ENCODE results near the gene PARP3.

Gene PARP3

DNA sequence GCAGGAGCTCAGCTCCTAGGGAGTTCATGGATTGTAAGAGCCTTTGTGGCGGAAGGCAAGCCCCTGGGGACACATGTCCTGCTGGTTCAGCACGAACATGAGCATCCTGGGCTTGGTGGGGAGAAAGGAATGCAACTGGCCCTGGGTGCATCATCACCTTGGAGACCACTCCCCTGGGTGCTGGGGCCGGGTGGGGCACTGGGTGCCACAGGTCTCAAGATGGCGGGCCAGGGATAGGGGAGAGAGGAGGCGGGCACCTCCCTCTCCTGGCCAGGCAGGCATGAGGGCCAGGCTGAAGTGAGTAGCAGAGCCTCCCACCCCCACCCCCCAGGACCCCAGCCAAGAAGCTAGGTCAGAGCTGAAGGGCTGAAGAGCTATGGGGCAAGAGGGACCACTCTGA lies 24.3 kb downstream of the PARP3 start:
- no peaks in the 10 kb centered on the region for H3K9me3 Mint-ChIP-seq
- H3K27ac Mint-ChIP-seq, result peak overlapping the region; percentile 80
- DNase-seq (ENCODE audit: low spot score in 2 of 2) (no peak), ATAC-seq (no peak)
- peaks cover 6% of the 10 kb centered on the region for H3K36me3 Mint-ChIP-seq
- peak overlapping the region; percentile 77 for H3K4me3 Mint-ChIP-seq
- H3K4me1 Mint-ChIP-seq, result peaks cover 41% of the 10 kb centered on the region

- no peaks in the 10 kb centered on the region for H3K9me3 Mint-ChIP-seq
- peak overlapping the region; percentile 80 for H3K27ac Mint-ChIP-seq
- peak; percentile 75 for ATAC-seq
- H3K4me1 Mint-ChIP-seq, result peaks cover 41% of the 10 kb centered on the region
- peak in 1 of 2 donors; percentile 63 for DNase-seq (ENCODE audit: low spot score in 2 of 2)
- H3K36me3 Mint-ChIP-seq, result peaks cover 6% of the 10 kb centered on the region
- H3K4me3 Mint-ChIP-seq, result peak overlapping the region; percentile 77
These were observed 24.8 kb downstream of the PARP3 start for GRCh38 chr3:51966922-51967383.

DNA sequence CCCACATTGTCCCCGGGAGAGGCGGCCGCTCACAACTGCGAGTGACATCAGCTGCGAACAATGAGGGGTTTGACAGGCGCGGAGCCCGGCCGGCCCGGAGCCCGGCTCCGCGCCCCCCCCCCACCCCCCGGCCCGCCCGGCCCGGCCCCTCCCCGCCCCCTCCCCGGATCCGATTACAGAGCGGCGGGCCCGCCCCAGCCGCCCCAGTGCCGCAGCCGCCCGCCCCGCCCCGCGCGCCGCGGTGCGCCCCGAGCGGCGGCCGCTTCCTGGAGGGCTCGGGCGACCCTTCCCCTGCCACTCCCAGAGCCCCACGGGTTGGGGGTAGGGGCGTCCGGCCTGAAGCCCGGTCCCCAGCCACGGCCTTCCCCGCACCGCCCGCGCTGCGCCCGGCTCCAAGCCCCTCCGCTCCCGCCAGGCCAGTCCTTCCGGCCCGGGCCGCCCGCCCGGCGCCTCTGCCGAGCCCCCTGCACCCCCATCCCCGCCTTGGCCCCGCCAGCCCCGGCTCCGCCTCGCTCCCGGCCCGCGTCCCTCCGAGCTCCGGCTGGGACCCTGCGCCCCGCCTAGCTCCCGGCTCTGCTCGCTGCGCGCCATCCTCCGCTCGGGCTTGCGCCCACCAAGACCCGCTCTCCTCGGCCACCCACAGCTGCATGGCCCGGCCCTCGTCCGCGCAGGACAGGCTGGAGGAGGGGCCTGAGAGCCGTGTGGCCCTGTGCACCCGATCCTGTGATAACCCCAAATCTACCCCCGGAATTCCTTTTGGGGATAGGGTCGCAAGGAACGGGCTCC lies 25.4 kb downstream of the PARP3 start, which contains the start of gene PCBP4:
Gene PCBP4, minus strand, starts transcription at position 71 of the 786 bp plus-strand sequence. CDS start 6,214 bp downstream, outside the sequence.
- DNase-seq (ENCODE audit: low spot score in 2 of 2), result peak in 1 of 2 donors; percentile 70
- peak within 1 kb of the TSS; percentile 80 for H3K27ac Mint-ChIP-seq

DNA sequence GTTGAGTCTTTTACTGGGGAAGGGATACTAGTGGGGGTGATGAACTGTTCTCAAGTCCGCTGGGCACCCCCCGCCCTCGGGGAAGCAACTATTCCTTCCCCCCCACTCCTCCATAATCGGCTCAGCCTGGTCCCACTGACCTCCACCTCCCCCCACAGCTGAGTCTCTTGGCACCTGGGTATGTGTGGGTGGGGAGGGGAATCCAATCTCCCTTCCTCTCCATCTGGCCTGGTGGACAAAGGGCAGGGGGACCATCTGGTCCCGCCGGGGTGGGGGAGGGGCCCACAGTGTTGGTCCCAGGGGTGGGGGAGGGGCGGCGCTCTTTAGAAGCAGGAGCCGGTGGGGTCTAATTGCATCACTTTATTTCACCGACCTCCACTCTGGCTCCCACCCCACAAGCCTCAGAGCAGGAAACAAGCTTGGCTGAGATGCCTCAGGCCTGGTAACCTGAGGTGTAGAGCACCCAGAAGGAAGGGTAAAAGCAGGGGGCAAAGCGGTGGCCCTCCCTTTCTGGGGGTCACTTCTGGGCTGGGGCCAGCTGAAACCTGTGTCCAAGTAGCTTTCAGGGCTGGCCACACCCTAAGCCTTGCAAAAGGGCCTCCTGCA lies 26.1 kb downstream of the PARP3 start:
- Mint-ChIP-seq H3K27ac (peak overlapping the region; percentile 60), H3K4me1 (peaks cover 41% of the 10 kb centered on the region), H3K4me3 (peak overlapping the region; percentile 77), H3K36me3 (peaks cover 6% of the 10 kb centered on the region), H3K9me3 (no peaks in the 10 kb centered on the region)
- ATAC-seq (no peak), DNase-seq (ENCODE audit: low spot score in 2 of 2) (no peak)

More for the DNA sequence above, 25.4 kb downstream of the PARP3 start, which contains the start of gene PCBP4:
- peaks cover 41% of the 10 kb centered on the region for H3K4me1 Mint-ChIP-seq
- ATAC-seq, result peak; percentile 66
- peaks cover 6% of the 10 kb centered on the region for H3K36me3 Mint-ChIP-seq
- H3K4me3 Mint-ChIP-seq, result peak within 1 kb of the TSS; percentile 77
- H3K9me3 Mint-ChIP-seq, result no peaks in the 10 kb centered on the region

- peaks cover 48% of the 10 kb centered on the region for H3K4me1 Mint-ChIP-seq
- peak overlapping the region; percentile 77 for H3K4me3 Mint-ChIP-seq
- no peak overlapping the region for H3K27ac Mint-ChIP-seq
- H3K36me3 Mint-ChIP-seq, result peaks cover 14% of the 10 kb centered on the region
- DNase-seq (ENCODE audit: low spot score in 2 of 2) (no peak), ATAC-seq (no peak)
- H3K9me3 Mint-ChIP-seq, result no peaks in the 10 kb centered on the region
These were observed 26.9 kb downstream of the PARP3 start for GRCh38 chr3:51968883-51969678.

GRCh38 chr3:51969841-51970240 lies 27.7 kb downstream of the PARP3 start:
- Mint-ChIP-seq H3K4me1 (peaks cover 52% of the 10 kb centered on the region), H3K4me3 (no peak overlapping the region), H3K9me3 (no peaks in the 10 kb centered on the region), H3K27ac (peak overlapping the region; percentile 73), H3K36me3 (peaks cover 14% of the 10 kb centered on the region)
- ATAC-seq (no peak), DNase-seq (ENCODE audit: low spot score in 2 of 2) (no peak)

GRCh38 chr3:51970606-51971300 lies 28.6 kb downstream of the PARP3 start:
- DNase-seq (ENCODE audit: low spot score in 2 of 2), result no peak
- H3K9me3 Mint-ChIP-seq, result no peaks in the 10 kb centered on the region
- H3K4me1 Mint-ChIP-seq, result peaks cover 52% of the 10 kb centered on the region
- no peak overlapping the region for H3K4me3 Mint-ChIP-seq
- peak overlapping the region; percentile 73 for H3K27ac Mint-ChIP-seq
- H3K36me3 Mint-ChIP-seq, result peaks cover 20% of the 10 kb centered on the region
- ATAC-seq, result no peak

GRCh38 chr3:51971350-51971749 lies 29.2 kb downstream of the PARP3 start:
- H3K9me3 Mint-ChIP-seq, result no peaks in the 10 kb centered on the region
- ATAC-seq (no peak), DNase-seq (ENCODE audit: low spot score in 2 of 2) (no peak)
- H3K4me3 Mint-ChIP-seq, result no peak overlapping the region
- H3K4me1 Mint-ChIP-seq, result peaks cover 50% of the 10 kb centered on the region
- peak overlapping the region; percentile 40 for H3K27ac Mint-ChIP-seq
- peaks cover 20% of the 10 kb centered on the region for H3K36me3 Mint-ChIP-seq

GRCh38 chr3:51974277-51974962 lies 32.3 kb downstream of the PARP3 start:
- peaks cover 20% of the 10 kb centered on the region for H3K36me3 Mint-ChIP-seq
- peaks cover 42% of the 10 kb centered on the region for H3K4me1 Mint-ChIP-seq
- DNase-seq (ENCODE audit: low spot score in 2 of 2), result peak in 1 of 2 donors; percentile 69
- ATAC-seq, result peak; percentile 43
- peak overlapping the region; percentile 96 for H3K27ac Mint-ChIP-seq
- peak overlapping the region; percentile 82 for H3K4me3 Mint-ChIP-seq
- H3K9me3 Mint-ChIP-seq, result no peaks in the 10 kb centered on the region

- peaks cover 42% of the 10 kb centered on the region for H3K4me1 Mint-ChIP-seq
- no peaks in the 10 kb centered on the region for H3K9me3 Mint-ChIP-seq
- peak within 1 kb of the TSS; percentile 96 for H3K27ac Mint-ChIP-seq
- DNase-seq (ENCODE audit: low spot score in 2 of 2) (peak; percentile 65 to 86), ATAC-seq (peak; percentile 83)
- H3K36me3 Mint-ChIP-seq, result peaks cover 20% of the 10 kb centered on the region
- peak within 1 kb of the TSS; percentile 82 for H3K4me3 Mint-ChIP-seq
These were observed 33.0 kb downstream of the PARP3 start, which contains the start of gene ABHD14A for GRCh38 chr3:51974963-51975851. TSS of gene ABHD14A (plus strand) at chr3:51975064. CDS start at chr3:51975136, 72 bp downstream.

- Mint-ChIP-seq H3K4me1 (peaks cover 46% of the 10 kb centered on the region), H3K36me3 (peaks cover 21% of the 10 kb centered on the region), H3K9me3 (no peaks in the 10 kb centered on the region), H3K4me3 (peak overlapping the region; percentile 82), H3K27ac (peak overlapping the region; percentile 96)
- DNase-seq (ENCODE audit: low spot score in 2 of 2) (no peak), ATAC-seq (no peak)
These were observed 33.8 kb downstream of the PARP3 start for GRCh38 chr3:51975852-51976549.

DNA sequence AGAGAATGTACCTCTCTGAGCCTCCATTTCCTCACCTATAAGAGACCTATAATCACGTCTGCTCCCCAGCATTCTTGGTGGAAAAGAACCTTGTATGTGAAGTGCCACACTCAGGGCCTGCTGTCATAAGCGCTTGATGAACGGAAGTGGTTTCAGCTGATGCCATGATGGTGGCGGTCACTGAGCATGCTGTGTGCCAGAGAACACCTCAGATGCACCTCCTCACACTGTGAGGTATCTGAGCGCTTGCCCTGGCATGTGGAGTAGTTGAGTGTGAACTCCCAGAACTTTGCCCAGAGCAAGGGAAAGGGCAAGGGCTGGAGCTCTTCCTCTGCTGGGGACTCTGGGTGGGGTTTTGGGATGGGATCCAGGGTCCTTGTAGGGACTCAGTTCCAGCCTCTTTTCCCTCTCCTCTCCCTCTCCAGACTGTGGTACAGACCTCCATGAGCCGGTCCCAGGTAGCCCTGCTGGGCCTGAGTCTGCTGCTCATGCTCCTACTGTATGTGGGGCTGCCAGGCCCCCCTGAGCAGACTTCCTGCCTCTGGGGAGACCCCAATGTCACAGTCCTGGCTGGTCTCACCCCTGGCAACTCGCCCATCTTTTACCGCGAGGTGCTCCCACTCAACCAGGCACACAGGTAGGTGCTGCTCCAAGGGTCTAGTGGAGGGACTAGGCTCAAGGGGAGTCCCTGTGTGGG lies 35.4 kb downstream of the PARP3 start:
- DNase-seq (ENCODE audit: low spot score in 2 of 2), result no peak

More for the DNA sequence above, 35.4 kb downstream of the PARP3 start:
- Mint-ChIP-seq H3K4me3 (peak overlapping the region; percentile 31), H3K4me1 (peaks cover 57% of the 10 kb centered on the region), H3K9me3 (no peaks in the 10 kb centered on the region), H3K36me3 (peaks cover 22% of the 10 kb centered on the region), H3K27ac (peak overlapping the region; percentile 77)
- peak; percentile 52 for ATAC-seq
